IMR-90 (cell line): ENCODE results near the gene BMP4. TPM values are rescaled to one million over a fixed set of nuclear protein-coding genes. Genes with fewer than 3 reads are reported as not detected.

Experiments
- ATAC-seq: fragments of 200-7000 bp; cut with Tn5 transposase; 2 replicates; pipeline ENCODE4 v1.9.1; 2020; ENCODE audit warnings: low read depth, mild to moderate bottlenecking, moderate library complexity
- BruUV-seq: library from RNA; stranded (reverse); fragments of 400-500 nt; replicated peaks from 2 replicates; lab custom pipeline; 2021; lab: Mats Ljungman, UMichigan
- CTCF ChIA-PET: fragments of 300-600 bp; formaldehyde crosslinking; extraction: SDS; loops from one replicate; lab custom pipeline; 2021; ENCODE audit warnings: antibody characterized with exemption; lab: Yijun Ruan, JAX
- POLR2A ChIA-PET: fragments of 300-600 bp; sonication (Branson Sonifier 250); formaldehyde crosslinking; loops from one replicate; lab custom pipeline; 2022; ENCODE audit warnings: antibody characterized with exemption; ENCODE audit not compliant: unreplicated experiment; lab: Charles Lee
- DNase-seq: peaks from one replicate; pipeline ENCODE4 v3.0.0; 2013
- H2AFZ ChIP-seq: replicated peaks from 2 replicates; pipeline ENCODE3; 2013; ENCODE audit warnings: low read length, mild to moderate bottlenecking; ENCODE audit not compliant: poor library complexity
- H2AK5ac ChIP-seq: 2 replicates; pipeline ENCODE4 v1.6.1; 2013; ENCODE audit warnings: low read depth, low read length, inconsistent platforms
- H2AK9ac ChIP-seq: replicated peaks from 2 replicates; pipeline ENCODE3; 2013; ENCODE audit warnings: mild to moderate bottlenecking, low read depth, low read length, moderate library complexity; ENCODE audit not compliant: poor library complexity
- H2BK120ac ChIP-seq: 2 replicates; pipeline ENCODE4 v1.6.1; 2013; ENCODE audit warnings: low read depth, low read length, inconsistent platforms
- H2BK15ac ChIP-seq: 3 replicates; pipeline ENCODE4 v1.6.1; 2013; ENCODE audit warnings: low read depth, low read length, inconsistent platforms
- H2BK20ac ChIP-seq: 2 replicates; pipeline ENCODE4 v1.6.1; 2013; ENCODE audit warnings: low read depth, mild to moderate bottlenecking, inconsistent platforms, low read length, moderate library complexity
- H2BK5ac ChIP-seq: 2 replicates; pipeline ENCODE4 v1.6.1; 2013; ENCODE audit warnings: mild to moderate bottlenecking, low read depth, low read length, inconsistent platforms; ENCODE audit not compliant: poor library complexity, severe bottlenecking
- H3K14ac ChIP-seq: replicated peaks from 2 replicates; pipeline ENCODE4 v1.6.1; 2013; ENCODE audit warnings: low read depth, low read length, inconsistent platforms
- H3K18ac ChIP-seq: 2 replicates; pipeline ENCODE4 v1.6.1; 2013; ENCODE audit warnings: low read depth, low read length, control low read depth
- H3K23ac ChIP-seq: 2 replicates; pipeline ENCODE4 v1.6.1; 2013; ENCODE audit warnings: low read depth, low read length, inconsistent platforms
- H3K27ac ChIP-seq: 2 replicates; pipeline ENCODE4 v1.5.1; 2013; ENCODE audit warnings: mild to moderate bottlenecking, control low read depth, low read length; ENCODE audit not compliant: insufficient read depth
- H3K27me3 ChIP-seq: 2 replicates; pipeline ENCODE4 v1.6.1; 2013; ENCODE audit warnings: low read length; ENCODE audit not compliant: control insufficient read depth, insufficient read depth
- H3K36me3 ChIP-seq: 2 replicates; pipeline ENCODE4 v1.6.1; 2013; ENCODE audit warnings: low read length, mixed read lengths; ENCODE audit not compliant: control insufficient read depth, insufficient read depth
- H3K4ac ChIP-seq: 2 replicates; pipeline ENCODE4 v1.6.1; 2013; ENCODE audit warnings: low read depth, low read length, inconsistent platforms
- H3K4me1 ChIP-seq: 2 replicates; pipeline ENCODE4 v1.6.1; 2013; ENCODE audit warnings: low read length, mixed read lengths; ENCODE audit not compliant: control insufficient read depth, insufficient read depth
- H3K4me2 ChIP-seq: 2 replicates; pipeline ENCODE4 v1.6.1; 2013; ENCODE audit warnings: low read depth, mild to moderate bottlenecking, control low read depth, low read length, moderate library complexity
- H3K4me3 ChIP-seq: 2 replicates; pipeline ENCODE4 v1.5.1; 2013; ENCODE audit warnings: low read depth, mild to moderate bottlenecking, control low read depth, low read length, moderate library complexity; ENCODE audit not compliant: insufficient read depth
- H3K56ac ChIP-seq: 2 replicates; pipeline ENCODE4 v1.6.1; 2013; ENCODE audit warnings: low read length, inconsistent platforms; ENCODE audit not compliant: insufficient read depth; ENCODE audit errors: extremely low read depth
- H3K79me1 ChIP-seq, 2 experiments: 2 replicates each; pipeline ENCODE4 v1.6.1; 2013; ENCODE audit warnings: low read length in 2 of 2, inconsistent platforms in 1 of 2, low read depth in 1 of 2
- H3K9ac ChIP-seq: 2 replicates; pipeline ENCODE4 v1.6.1; 2013; ENCODE audit warnings: low read depth, low read length, control low read depth
- H3K9me1 ChIP-seq: 2 replicates; pipeline ENCODE4 v1.6.1; 2013; ENCODE audit warnings: low read length, inconsistent platforms; ENCODE audit not compliant: insufficient read depth
- H3K9me3 ChIP-seq: 2 replicates; pipeline ENCODE4 v1.6.1; 2013; ENCODE audit warnings: low read length; ENCODE audit not compliant: control insufficient read depth, insufficient read depth
- H4K20me1 ChIP-seq: 2 replicates; pipeline ENCODE4 v1.6.1; 2013; ENCODE audit warnings: low read length, inconsistent platforms; ENCODE audit not compliant: insufficient read depth
- H4K5ac ChIP-seq: 2 replicates; pipeline ENCODE4 v1.6.1; 2013; ENCODE audit warnings: mild to moderate bottlenecking, low read depth, low read length, control low read depth
- H4K8ac ChIP-seq, 2 experiments: 2 replicates each; pipeline ENCODE4 v1.6.1; 2013; ENCODE audit warnings: low read depth in 2 of 2, low read length in 2 of 2, control low read depth in 1 of 2, inconsistent platforms in 1 of 2
- H4K91ac ChIP-seq: 2 replicates; pipeline ENCODE4 v1.6.1; 2013; ENCODE audit warnings: low read depth, low read length, inconsistent platforms; ENCODE audit not compliant: insufficient read depth
- BHLHE40 ChIP-seq: fragments of 150-350 bp; IDR thresholded peaks from 2 replicates; pipeline ENCODE4 v1.6.1; 2016; ENCODE audit warnings: mild to moderate bottlenecking, low read depth, low read length
- CHD1 ChIP-seq: IDR thresholded peaks from 2 replicates; pipeline ENCODE4 v1.6.1; 2012; ENCODE audit warnings: low read depth, low read length, improper control_type of control experiment
- CTCF ChIP-seq: conservative IDR thresholded peaks from 2 replicates; pipeline ENCODE4 v1.5.1; 2012; ENCODE audit warnings: mild to moderate bottlenecking, low read depth, low read length, improper control_type of control experiment
- ELK1 ChIP-seq: fragments of 150-350 bp; IDR thresholded peaks from 2 replicates; pipeline ENCODE4 v1.6.1; 2016; ENCODE audit warnings: low read depth, mild to moderate bottlenecking, low read length, moderate library complexity, borderline replicate concordance
- FOS ChIP-seq: fragments of 150-350 bp; IDR thresholded peaks from 2 replicates; pipeline ENCODE4 v1.6.1; 2016; ENCODE audit warnings: low read depth, low read length
- MAFK ChIP-seq: IDR thresholded peaks from 2 replicates; pipeline ENCODE4 v1.6.1; 2012; ENCODE audit warnings: low read depth, low read length, improper control_type of control experiment
- MAZ ChIP-seq: IDR thresholded peaks from 2 replicates; pipeline ENCODE4 v1.6.1; 2012; ENCODE audit warnings: low read depth, mild to moderate bottlenecking, low read length, improper control_type of control experiment, moderate library complexity, borderline replicate concordance
- MXI1 ChIP-seq: IDR thresholded peaks from 2 replicates; pipeline ENCODE4 v1.6.1; 2012; ENCODE audit warnings: low read depth, mild to moderate bottlenecking, low read length, moderate library complexity, borderline replicate concordance
- NFE2L2 ChIP-seq: fragments of 150-350 bp; IDR thresholded peaks from 2 replicates; pipeline ENCODE4 v1.6.1; 2016; ENCODE audit warnings: low read depth, mild to moderate bottlenecking, low read length
- POLR2A ChIP-seq: IDR thresholded peaks from 2 replicates; pipeline ENCODE4 v1.6.1; 2012; ENCODE audit warnings: mild to moderate bottlenecking, low read depth, low read length
- RAD21 ChIP-seq: IDR thresholded peaks from 2 replicates; pipeline ENCODE4 v1.6.1; 2012; ENCODE audit warnings: low read length, improper control_type of control experiment
- RCOR1 ChIP-seq: IDR thresholded peaks from 2 replicates; pipeline ENCODE4 v1.6.1; 2012; ENCODE audit warnings: mild to moderate bottlenecking, low read length, improper control_type of control experiment; ENCODE audit not compliant: insufficient replicate concordance
- RFX5 ChIP-seq: IDR thresholded peaks from 2 replicates; pipeline ENCODE4 v1.8.0; 2012; ENCODE audit warnings: low read depth, mild to moderate bottlenecking, low read length, moderate library complexity
- WGBS, 2 experiments: methylation state at CpG; one replicate each; pipeline versions ENCODE4 v1.1.5 to v1.1.7; 2013; ENCODE audit warnings: missing lambda C conversion rate in 2 of 2; ENCODE audit not compliant: insufficient read length in 1 of 2; ENCODE audit errors: extremely low coverage in 2 of 2; 5-methylcytosine and 5-hydroxymethylcytosine counted together
- dilution Hi-C: fragments of 300-500 bp; cut with HindIII; formaldehyde crosslinking; loops from one replicate; pipeline ENCODE4 v1.14.3; 2018; ENCODE audit warnings: low sequenced_read_pairs; ENCODE audit not compliant: unreplicated experiment
- in situ Hi-C: fragments of 300-500 bp; cut with MboI; formaldehyde crosslinking; loops from 3 replicates; pipeline ENCODE4 v1.14.3; 2019; ENCODE audit warnings: low sequenced_read_pairs, inconsistent platforms, mixed read lengths
- intact Hi-C: fragments of 100-400 bp; cut with micrococcal nuclease; formaldehyde crosslinking; loops from 2 replicates; pipeline ENCODE4 v1.10.0; 2022
- polyA plus RNA-seq, 3 experiments: library from polyadenylated mRNA; depleted of rRNA; stranded (reverse); fragments of >200 nt; gene quantifications; 2 replicates each; pipeline ENCODE4 v1.2.3, GENCODE V29; 2012; ENCODE audit warnings: low replicate concordance in 1 of 3
- total RNA-seq: library from RNA; depleted of rRNA; stranded (reverse); fragments of >200 nt; gene quantifications from 2 replicates; pipeline ENCODE4 v1.2.3, GENCODE V29; 2012

Gene BMP4
- total and polyA plus RNA-seq, 2 of the 4 experiments (the other 2 are of a cell fraction) = 3.4 to 4.2 TPM

- Histone ChIP-seq H4K5ac (peak overlapping the region; percentile 20; the same call in 1 of the 2 replicates), H3K79me1 (peaks cover 0 to 16% of the 10 kb centered on the region in 2 experiments; a peak in 2 of 4 replicates), H2BK20ac (no peak overlapping the region), H3K4me2 (peak overlapping the region; percentile 69), H3K18ac (peak overlapping the region; percentile 13; the same call in 1 of the 2 replicates), H3K4me3 (peak overlapping the region; percentile 58), H3K9me3 (no peaks in the 10 kb centered on the region), H4K20me1 (no peaks in the 10 kb centered on the region), H2BK15ac (peak overlapping the region; percentile 34; the same call in 1 of the 3 replicates), H3K4ac (peak overlapping the region; percentile 77), H2AK5ac (peak overlapping the region; percentile 20; the same call in 1 of the 2 replicates), H2BK120ac (peak overlapping the region; percentile 70), H2AFZ (peak overlapping the region; percentile 92), H4K8ac (peak overlapping the region; percentile 29 to 75; a peak in 2 of 4 replicates), H2BK5ac (peak overlapping the region; percentile 1), H3K4me1 (peaks cover 4% of the 10 kb centered on the region; the same call in 1 of the 2 replicates), H4K91ac (peak overlapping the region; percentile 74; the same call in 1 of the 2 replicates), H3K9ac (peak overlapping the region; percentile 69), H3K23ac (peak overlapping the region; percentile 95), H3K56ac (peak overlapping the region; percentile 54), H3K9me1 (peaks cover 4% of the 10 kb centered on the region; the same call in 1 of the 2 replicates), H3K36me3 (peaks cover 35% of the 10 kb centered on the region), H3K27ac (peak overlapping the region; percentile 96), H2AK9ac (peak overlapping the region; percentile 74), H3K14ac (peak overlapping the region; percentile 61), H3K27me3 (peaks cover 15% of the 10 kb centered on the region)
- intact Hi-C loops = loop anchor here (1.0 to 5.0 kb wide), 6 partner anchors 61 to 646 kb away; no protein-coding TSS in a partner anchor
- in situ Hi-C loops = loop anchor here (10.0 kb wide), 1 partner anchor 418 kb away; no protein-coding TSS in a partner anchor
- DNase-seq (peak; percentile 74), ATAC-seq (peak; percentile 81)
- no TSS peak for BruUV-seq
- dilution Hi-C loops = no loop called here
- ChIA-PET CTCF (interaction anchor here (0.6 to 2.4 kb wide), 4 partner anchors 376 to 523 kb away, joined by 3 to 8 read pairs (median 5); no protein-coding TSS in a partner anchor), POLR2A (interaction anchor here (0.5 to 1.3 kb wide), 19 partner anchors 59 to 1223 kb away, joined by 3 to 12 read pairs (median 4); partner anchors contain the start of gene STYX)
- 0% methylated on average over 14 of the region's 72 CpGs; no CpG with 5 or more reads in 1 of the 2 experiments for WGBS, 2 experiments
- TF ChIP-seq RAD21 (no peak), MXI1 (no peak), BHLHE40 (peak; percentile 77), CTCF (no peak), RFX5 (no peak), ELK1 (no peak), MAZ (peak; percentile 95; the same call in 1 of the 2 replicates), POLR2A (no peak), RCOR1 (no peak), NFE2L2 (no peak), CHD1 (no peak), MAFK (no peak), FOS (no peak)
Measured at GRCh38 chr14:53953002-53953827, 3.4 kb downstream of the BMP4 start.
